HepG2 (cell line): Measurements from ENCODE around the gene ARRDC4. TPM values are rescaled to one million over a fixed set of nuclear protein-coding genes. Genes with fewer than 3 reads are reported as not detected.

Experiments used
- CHCHD3 ChIP-seq: sonication (generic); formaldehyde crosslinking; IDR thresholded peaks from 2 replicates; pipeline ENCODE4 v1.8.0; 2022; ENCODE audit warnings: mild to moderate bottlenecking, missing genetic modification reagents, moderate library complexity
- DPF2 ChIP-seq: sonication (generic); formaldehyde crosslinking; IDR thresholded peaks from 2 replicates; pipeline ENCODE4 v1.4.0; 2020; ENCODE audit warnings: mild to moderate bottlenecking, low read depth, missing genetic modification reagents, borderline replicate concordance
- GATAD2A ChIP-seq: IDR thresholded peaks from 2 replicates; pipeline ENCODE4 v1.6.1; 2016
- HNRNPK ChIP-seq: fragments of 200-400 bp; formaldehyde crosslinking; IDR thresholded peaks from 2 replicates; pipeline ENCODE4 v1.6.1; 2018; ENCODE audit warnings: low read length, low read depth, moderate library complexity, mild to moderate bottlenecking; ENCODE audit not compliant: poor library complexity, severe bottlenecking
- MTF2 ChIP-seq: sonication (generic); formaldehyde crosslinking; IDR thresholded peaks from 2 replicates; pipeline ENCODE4 v1.5.0; 2020; ENCODE audit warnings: missing genetic modification reagents, borderline replicate concordance
- NAIF1 ChIP-seq: sonication (generic); formaldehyde crosslinking; IDR thresholded peaks from 2 replicates; pipeline ENCODE4 v1.5.0; 2020; ENCODE audit warnings: mild to moderate bottlenecking, missing genetic modification reagents, borderline replicate concordance
- NR2F2 ChIP-seq: IDR thresholded peaks from 2 replicates; pipeline ENCODE4 v1.6.1; 2012; ENCODE audit warnings: low read depth, inconsistent platforms, borderline replicate concordance
- RXRB ChIP-seq: IDR thresholded peaks from 2 replicates; pipeline ENCODE4 v1.6.1; 2016; ENCODE audit warnings: borderline replicate concordance, missing genetic modification reagents, missing compliant biosample characterization
- SIX4 ChIP-seq: sonication (generic); formaldehyde crosslinking; IDR thresholded peaks from 2 replicates; pipeline ENCODE4 v1.4.0; 2020; ENCODE audit warnings: missing genetic modification reagents
- SP5 ChIP-seq: IDR thresholded peaks from 2 replicates; pipeline ENCODE4 v1.6.1; 2016; ENCODE audit warnings: low read depth, borderline replicate concordance
- TCF7L2 ChIP-seq: IDR thresholded peaks from 2 replicates; pipeline ENCODE4 v1.6.1; 2011; ENCODE audit warnings: mild to moderate bottlenecking, low read depth, low read length, moderate library complexity
- XBP1 ChIP-seq: sonication (generic); formaldehyde crosslinking; IDR thresholded peaks from 2 replicates; pipeline ENCODE4 v1.5.0; 2020; ENCODE audit warnings: missing genetic modification reagents
- ZNF281 ChIP-seq: sonication (generic); formaldehyde crosslinking; IDR thresholded peaks from 2 replicates; pipeline ENCODE4 v1.4.0; 2020; ENCODE audit warnings: missing genetic modification reagents, borderline replicate concordance
- ZNF44 ChIP-seq: sonication (generic); formaldehyde crosslinking; IDR thresholded peaks from 2 replicates; pipeline ENCODE4 v1.5.1; 2020; ENCODE audit warnings: mild to moderate bottlenecking, missing genetic modification reagents
- ZNF766 ChIP-seq: sonication (generic); formaldehyde crosslinking; IDR thresholded peaks from 2 replicates; pipeline ENCODE4 v1.5.0; 2020; ENCODE audit warnings: missing genetic modification reagents, borderline replicate concordance
- ZNF780A ChIP-seq: sonication (generic); formaldehyde crosslinking; IDR thresholded peaks from 2 replicates; pipeline ENCODE4 v1.8.0; 2022; ENCODE audit warnings: mild to moderate bottlenecking, missing genetic modification reagents, moderate library complexity
- polyA plus RNA-seq, 8 experiments: library from polyadenylated mRNA; depleted of rRNA in 3 of 8; stranded (reverse) in 7 of 8; unstranded in 1 of 8; fragments of >200 nt; fragmentation: Illumina TruSeq in 4 of 8; extraction: Trizol in 4 of 8; gene quantifications; 2 replicates each; pipeline versions ENCODE4 v1.2.1 to v1.2.3, GENCODE V29; 2011 to 2016; ENCODE audit warnings: low read depth in 4 of 8, missing spikeins in 1 of 8, mixed read lengths in 1 of 8; ENCODE audit not compliant: insufficient read depth in 1 of 8
- total RNA-seq, 5 experiments: library from RNA; depleted of rRNA; stranded (reverse); fragments of >200 nt; fragmentation: Illumina TruSeq; extraction: Trizol; gene quantifications; 2 replicates each; pipeline ENCODE4 v1.2.3, GENCODE V29; 2016; ENCODE audit warnings: low read depth in 1 of 5
- TF ChIP-seq, protein P1 (sequence below): sonication (generic); formaldehyde crosslinking; IDR thresholded peaks from 2 replicates; pipeline ENCODE4 v1.5.0; 2020; ENCODE audit warnings: mild to moderate bottlenecking, missing genetic modification reagents, moderate library complexity
- TF ChIP-seq, protein P2 (sequence below): sonication (generic); formaldehyde crosslinking; IDR thresholded peaks from 2 replicates; pipeline ENCODE4 v1.5.1; 2020; ENCODE audit warnings: missing genetic modification reagents, mild to moderate bottlenecking, borderline replicate concordance
- TF ChIP-seq, protein P3 (sequence below): IDR thresholded peaks from 2 replicates; pipeline ENCODE4 v1.6.1; 2016; ENCODE audit warnings: missing biosample characterization, missing genetic modification reagents, low read depth
- TF ChIP-seq, protein P4 (sequence below): sonication (generic); formaldehyde crosslinking; IDR thresholded peaks from 2 replicates; pipeline ENCODE4 v1.4.0; 2020; ENCODE audit warnings: missing genetic modification reagents

ARRDC4 gene
- total and polyA plus RNA-seq, 2 of the 13 experiments (the other 11 are each of a cell fraction or from before 2014, with no cell fraction given) = 1.5 to 2.5 TPM

DNA sequence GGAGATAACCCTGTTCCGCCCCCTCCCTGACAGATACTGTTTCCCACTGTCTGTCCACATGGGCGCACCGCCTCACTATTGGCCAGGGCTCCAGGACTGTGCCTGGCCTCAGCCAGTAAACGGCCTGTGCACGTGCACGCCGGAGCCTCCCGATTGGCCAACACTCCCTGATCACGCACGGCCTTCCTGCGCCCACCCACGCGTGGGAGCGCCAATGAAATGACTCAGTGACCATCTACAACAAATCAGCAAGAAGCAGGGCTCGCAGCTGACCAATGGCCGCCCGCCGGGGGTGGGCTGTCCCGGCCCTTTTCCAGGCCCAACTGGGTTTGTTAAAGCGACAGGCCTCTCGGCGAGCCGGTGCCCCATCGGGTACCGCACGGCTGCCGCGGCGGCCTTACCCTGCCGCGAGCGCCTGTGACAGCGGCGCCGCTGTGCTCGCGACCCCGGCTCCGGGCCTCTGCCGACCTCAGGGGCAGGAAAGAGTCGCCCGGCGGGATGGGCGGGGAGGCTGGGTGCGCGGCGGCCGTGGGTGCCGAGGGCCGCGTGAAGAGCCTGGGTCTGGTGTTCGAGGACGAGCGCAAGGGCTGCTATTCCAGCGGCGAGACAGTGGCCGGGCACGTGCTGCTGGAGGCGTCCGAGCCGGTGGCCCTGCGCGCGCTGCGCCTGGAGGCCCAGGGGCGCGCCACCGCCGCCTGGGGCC, at the start of gene ARRDC4 (continued):
- TF ChIP-seq, protein P1, sequence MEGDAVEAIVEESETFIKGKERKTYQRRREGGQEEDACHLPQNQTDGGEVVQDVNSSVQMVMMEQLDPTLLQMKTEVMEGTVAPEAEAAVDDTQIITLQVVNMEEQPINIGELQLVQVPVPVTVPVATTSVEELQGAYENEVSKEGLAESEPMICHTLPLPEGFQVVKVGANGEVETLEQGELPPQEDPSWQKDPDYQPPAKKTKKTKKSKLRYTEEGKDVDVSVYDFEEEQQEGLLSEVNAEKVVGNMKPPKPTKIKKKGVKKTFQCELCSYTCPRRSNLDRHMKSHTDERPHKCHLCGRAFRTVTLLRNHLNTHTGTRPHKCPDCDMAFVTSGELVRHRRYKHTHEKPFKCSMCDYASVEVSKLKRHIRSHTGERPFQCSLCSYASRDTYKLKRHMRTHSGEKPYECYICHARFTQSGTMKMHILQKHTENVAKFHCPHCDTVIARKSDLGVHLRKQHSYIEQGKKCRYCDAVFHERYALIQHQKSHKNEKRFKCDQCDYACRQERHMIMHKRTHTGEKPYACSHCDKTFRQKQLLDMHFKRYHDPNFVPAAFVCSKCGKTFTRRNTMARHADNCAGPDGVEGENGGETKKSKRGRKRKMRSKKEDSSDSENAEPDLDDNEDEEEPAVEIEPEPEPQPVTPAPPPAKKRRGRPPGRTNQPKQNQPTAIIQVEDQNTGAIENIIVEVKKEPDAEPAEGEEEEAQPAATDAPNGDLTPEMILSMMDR (CRISPR knock-in tag) = no peak
- TF ChIP-seq NR2F2 (no peak), HNRNPK (no peak), RXRB (peak; percentile 47), SP5 (peak; percentile 70), ZNF780A (CRISPR knock-in tag) (no peak), SIX4 (CRISPR knock-in tag) (no peak), ZNF281 (CRISPR knock-in tag) (no peak), ZNF44 (CRISPR knock-in tag) (no peak), GATAD2A (CRISPR knock-in tag) (no peak; the same call in 1 of the 2 replicates), ZNF766 (CRISPR knock-in tag) (no peak), CHCHD3 (CRISPR knock-in tag) (no peak), XBP1 (CRISPR knock-in tag) (no peak), DPF2 (CRISPR knock-in tag) (no peak), MTF2 (CRISPR knock-in tag) (no peak), TCF7L2 (no peak), NAIF1 (no peak)
- TF ChIP-seq, protein P2, sequence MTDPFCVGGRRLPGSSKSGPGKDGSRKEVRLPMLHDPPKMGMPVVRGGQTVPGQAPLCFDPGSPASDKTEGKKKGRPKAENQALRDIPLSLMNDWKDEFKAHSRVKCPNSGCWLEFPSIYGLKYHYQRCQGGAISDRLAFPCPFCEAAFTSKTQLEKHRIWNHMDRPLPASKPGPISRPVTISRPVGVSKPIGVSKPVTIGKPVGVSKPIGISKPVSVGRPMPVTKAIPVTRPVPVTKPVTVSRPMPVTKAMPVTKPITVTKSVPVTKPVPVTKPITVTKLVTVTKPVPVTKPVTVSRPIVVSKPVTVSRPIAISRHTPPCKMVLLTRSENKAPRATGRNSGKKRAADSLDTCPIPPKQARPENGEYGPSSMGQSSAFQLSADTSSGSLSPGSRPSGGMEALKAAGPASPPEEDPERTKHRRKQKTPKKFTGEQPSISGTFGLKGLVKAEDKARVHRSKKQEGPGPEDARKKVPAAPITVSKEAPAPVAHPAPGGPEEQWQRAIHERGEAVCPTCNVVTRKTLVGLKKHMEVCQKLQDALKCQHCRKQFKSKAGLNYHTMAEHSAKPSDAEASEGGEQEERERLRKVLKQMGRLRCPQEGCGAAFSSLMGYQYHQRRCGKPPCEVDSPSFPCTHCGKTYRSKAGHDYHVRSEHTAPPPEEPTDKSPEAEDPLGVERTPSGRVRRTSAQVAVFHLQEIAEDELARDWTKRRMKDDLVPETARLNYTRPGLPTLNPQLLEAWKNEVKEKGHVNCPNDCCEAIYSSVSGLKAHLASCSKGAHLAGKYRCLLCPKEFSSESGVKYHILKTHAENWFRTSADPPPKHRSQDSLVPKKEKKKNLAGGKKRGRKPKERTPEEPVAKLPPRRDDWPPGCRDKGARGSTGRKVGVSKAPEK = no peak
- TF ChIP-seq, protein P3, sequence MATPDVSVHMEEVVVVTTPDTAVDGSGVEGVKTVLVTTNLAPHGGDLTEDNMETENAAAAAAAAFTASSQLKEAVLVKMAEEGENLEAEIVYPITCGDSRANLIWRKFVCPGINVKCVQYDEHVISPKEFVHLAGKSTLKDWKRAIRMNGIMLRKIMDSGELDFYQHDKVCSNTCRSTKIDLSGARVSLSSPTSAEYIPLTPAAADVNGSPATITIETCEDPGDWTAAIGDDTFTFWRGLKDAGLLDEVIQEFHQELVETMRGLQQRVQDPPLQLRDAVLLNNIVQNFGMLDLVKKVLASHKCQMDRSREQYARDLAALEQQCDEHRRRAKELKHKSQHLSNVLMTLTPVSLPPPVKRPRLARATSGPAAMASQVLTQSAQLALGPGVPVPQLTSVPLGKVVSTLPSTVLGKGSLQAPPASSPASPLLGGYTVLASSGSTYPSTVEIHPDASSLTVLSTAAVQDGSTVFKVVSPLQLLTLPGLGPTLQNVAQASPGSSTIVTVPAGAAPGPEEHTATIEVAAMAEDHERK (CRISPR knock-in tag) = no peak
- TF ChIP-seq, protein P4, sequence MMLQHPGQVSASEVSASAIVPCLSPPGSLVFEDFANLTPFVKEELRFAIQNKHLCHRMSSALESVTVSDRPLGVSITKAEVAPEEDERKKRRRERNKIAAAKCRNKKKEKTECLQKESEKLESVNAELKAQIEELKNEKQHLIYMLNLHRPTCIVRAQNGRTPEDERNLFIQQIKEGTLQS (CRISPR knock-in tag) = no peak
